Keratinocyte (primary cell): ENCODE data around the gene MS4A4A.

Experiments used
- EZH2 ChIP-seq: IDR thresholded peaks from one replicate; pipeline ENCODE4 v1.6.1; 2012; ENCODE audit warnings: inconsistent platforms, mild to moderate bottlenecking, low read length, moderate library complexity
- TF ChIP-seq, protein P1 (sequence below), 3 experiments: IDR thresholded peaks in 1 of 3; conservative IDR thresholded peaks in 1 of 3; optimal IDR thresholded peaks in 1 of 3; 2 replicates in 2 of 3; 3 replicates in 1 of 3; pipeline versions ENCODE3 to v1.5.1; 2011; ENCODE audit warnings: low read length in 3 of 3, mild to moderate bottlenecking in 3 of 3, moderate library complexity in 2 of 3, control low read depth in 1 of 3, inconsistent platforms in 1 of 3; ENCODE audit not compliant: insufficient read depth in 2 of 3; ENCODE audit errors: extremely low read depth in 1 of 3

DNA sequence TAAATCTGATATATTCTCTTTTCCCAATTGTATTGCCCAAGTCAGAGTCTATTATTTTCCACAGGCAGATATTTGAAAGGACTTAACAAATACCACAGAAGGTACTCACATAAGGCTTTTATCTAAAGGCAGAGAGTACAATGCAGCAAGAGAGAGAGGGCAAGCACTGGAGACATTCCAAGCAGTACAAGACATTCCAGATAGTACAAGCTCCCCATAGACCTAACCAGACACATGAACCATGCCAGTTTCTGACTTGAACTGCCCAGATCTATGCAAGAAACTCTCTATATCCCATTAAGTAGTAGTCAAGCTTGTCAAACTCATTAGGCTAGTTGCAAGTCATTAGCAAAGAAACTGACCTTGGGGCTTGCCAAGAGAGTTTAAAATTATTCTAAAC is 35.4 kb downstream of the MS4A4A start:
- TF ChIP-seq, protein P1, sequence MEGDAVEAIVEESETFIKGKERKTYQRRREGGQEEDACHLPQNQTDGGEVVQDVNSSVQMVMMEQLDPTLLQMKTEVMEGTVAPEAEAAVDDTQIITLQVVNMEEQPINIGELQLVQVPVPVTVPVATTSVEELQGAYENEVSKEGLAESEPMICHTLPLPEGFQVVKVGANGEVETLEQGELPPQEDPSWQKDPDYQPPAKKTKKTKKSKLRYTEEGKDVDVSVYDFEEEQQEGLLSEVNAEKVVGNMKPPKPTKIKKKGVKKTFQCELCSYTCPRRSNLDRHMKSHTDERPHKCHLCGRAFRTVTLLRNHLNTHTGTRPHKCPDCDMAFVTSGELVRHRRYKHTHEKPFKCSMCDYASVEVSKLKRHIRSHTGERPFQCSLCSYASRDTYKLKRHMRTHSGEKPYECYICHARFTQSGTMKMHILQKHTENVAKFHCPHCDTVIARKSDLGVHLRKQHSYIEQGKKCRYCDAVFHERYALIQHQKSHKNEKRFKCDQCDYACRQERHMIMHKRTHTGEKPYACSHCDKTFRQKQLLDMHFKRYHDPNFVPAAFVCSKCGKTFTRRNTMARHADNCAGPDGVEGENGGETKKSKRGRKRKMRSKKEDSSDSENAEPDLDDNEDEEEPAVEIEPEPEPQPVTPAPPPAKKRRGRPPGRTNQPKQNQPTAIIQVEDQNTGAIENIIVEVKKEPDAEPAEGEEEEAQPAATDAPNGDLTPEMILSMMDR (optimal IDR thresholded peaks at IDR 0.05 in 1 of 3, IDR thresholded peaks at IDR 0.05 in 1 of 3, conservative IDR thresholded peaks at IDR 0.05 in 1 of 3; ENCODE audit: extremely low read depth in 1 of 3, insufficient read depth in 2 of 3, low read length in 3 of 3), result no peak
- no peak for TF ChIP-seq EZH2
